SK-N-SH treated with all-trans-retinoic acid at 6 μM for 48 hours (cell line): Measurements from ENCODE around the gene SP5.

Source experiments
- ARNTL ChIP-seq: fragments of 450-650 bp; formaldehyde crosslinking; IDR thresholded peaks from 2 replicates; pipeline ENCODE4 v1.5.0; 2020; ENCODE audit warnings: low read depth, mild to moderate bottlenecking, moderate library complexity, borderline replicate concordance
- CREB5 ChIP-seq: fragments of 250-450 bp; sonication (Bioruptor Pico); IDR thresholded peaks from 2 replicates; pipeline ENCODE4 v1.5.1; 2020; ENCODE audit warnings: low read depth, mild to moderate bottlenecking, moderate library complexity
- CSDC2 ChIP-seq: fragments of 250-450 bp; sonication (Bioruptor Pico); IDR thresholded peaks from 2 replicates; pipeline ENCODE4 v1.5.0; 2020; ENCODE audit warnings: mild to moderate bottlenecking, moderate library complexity
- ESRRG ChIP-seq: fragments of 250-450 bp; sonication (Bioruptor Pico); IDR thresholded peaks from 2 replicates; pipeline ENCODE4 v1.6.1; 2021; ENCODE audit warnings: mild to moderate bottlenecking
- PATZ1 ChIP-seq: fragments of 250-450 bp; sonication (Bioruptor Pico); IDR thresholded peaks from 2 replicates; pipeline ENCODE4 v1.8.0; 2020; ENCODE audit warnings: mild to moderate bottlenecking, moderate library complexity, borderline replicate concordance
- PPARA ChIP-seq: fragments of 250-450 bp; sonication (Bioruptor Pico); IDR thresholded peaks from 2 replicates; pipeline ENCODE4 v1.5.0; 2020; ENCODE audit warnings: mild to moderate bottlenecking, borderline replicate concordance
- RARB ChIP-seq: fragments of 250-450 bp; sonication (Bioruptor Pico); IDR thresholded peaks from 2 replicates; pipeline ENCODE4 v1.8.0; 2021; ENCODE audit warnings: mild to moderate bottlenecking, moderate library complexity
- SNAI2 ChIP-seq: fragments of 250-450 bp; sonication (Bioruptor Pico); IDR thresholded peaks from 2 replicates; pipeline ENCODE4 v1.5.0; 2020; ENCODE audit warnings: mild to moderate bottlenecking, moderate library complexity
- TCF4 ChIP-seq: fragments of 250-450 bp; sonication (Bioruptor Pico); IDR thresholded peaks from 2 replicates; pipeline ENCODE4 v1.8.0; 2021; ENCODE audit warnings: mild to moderate bottlenecking, moderate library complexity, borderline replicate concordance
- ZC3H10 ChIP-seq: fragments of 250-450 bp; sonication (Bioruptor Pico); IDR thresholded peaks from 2 replicates; pipeline ENCODE4 v1.5.1; 2021; ENCODE audit warnings: mild to moderate bottlenecking, moderate library complexity
- ZFP3 ChIP-seq: fragments of 250-450 bp; sonication (Bioruptor Pico); IDR thresholded peaks from 2 replicates; pipeline ENCODE4 v1.5.0; 2020; ENCODE audit warnings: mild to moderate bottlenecking, moderate library complexity
- ZNF565 ChIP-seq: fragments of 450-650 bp; formaldehyde crosslinking; conservative IDR thresholded peaks from 2 replicates; pipeline ENCODE4 v1.5.0; 2020; ENCODE audit warnings: low read depth, mild to moderate bottlenecking, moderate library complexity
- TF ChIP-seq, protein P1 (sequence below): fragments of 250-450 bp; sonication (Bioruptor Pico); IDR thresholded peaks from 2 replicates; pipeline ENCODE4 v1.5.0; 2020; ENCODE audit warnings: mild to moderate bottlenecking, moderate library complexity
- TF ChIP-seq, protein P2 (sequence below): fragments of 250-450 bp; sonication (Bioruptor Pico); IDR thresholded peaks from 2 replicates; pipeline ENCODE4 v1.8.0; 2021; ENCODE audit warnings: low read depth, mild to moderate bottlenecking, moderate library complexity, borderline replicate concordance

GRCh38 chr2:170675701-170676100 lies 39.4 kb upstream of the SP5 start:
- TF ChIP-seq PPARA (CRISPR knock-in tag) (no peak), ESRRG (CRISPR knock-in tag) (no peak), PATZ1 (CRISPR knock-in tag) (no peak), ARNTL (CRISPR knock-in tag) (no peak), CREB5 (CRISPR knock-in tag) (no peak), ZFP3 (no peak), SNAI2 (no peak), ZC3H10 (CRISPR knock-in tag) (no peak), RARB (no peak), CSDC2 (CRISPR knock-in tag) (no peak), ZNF565 (CRISPR knock-in tag) (no peak), TCF4 (CRISPR knock-in tag) (no peak)
- TF ChIP-seq, protein P1, sequence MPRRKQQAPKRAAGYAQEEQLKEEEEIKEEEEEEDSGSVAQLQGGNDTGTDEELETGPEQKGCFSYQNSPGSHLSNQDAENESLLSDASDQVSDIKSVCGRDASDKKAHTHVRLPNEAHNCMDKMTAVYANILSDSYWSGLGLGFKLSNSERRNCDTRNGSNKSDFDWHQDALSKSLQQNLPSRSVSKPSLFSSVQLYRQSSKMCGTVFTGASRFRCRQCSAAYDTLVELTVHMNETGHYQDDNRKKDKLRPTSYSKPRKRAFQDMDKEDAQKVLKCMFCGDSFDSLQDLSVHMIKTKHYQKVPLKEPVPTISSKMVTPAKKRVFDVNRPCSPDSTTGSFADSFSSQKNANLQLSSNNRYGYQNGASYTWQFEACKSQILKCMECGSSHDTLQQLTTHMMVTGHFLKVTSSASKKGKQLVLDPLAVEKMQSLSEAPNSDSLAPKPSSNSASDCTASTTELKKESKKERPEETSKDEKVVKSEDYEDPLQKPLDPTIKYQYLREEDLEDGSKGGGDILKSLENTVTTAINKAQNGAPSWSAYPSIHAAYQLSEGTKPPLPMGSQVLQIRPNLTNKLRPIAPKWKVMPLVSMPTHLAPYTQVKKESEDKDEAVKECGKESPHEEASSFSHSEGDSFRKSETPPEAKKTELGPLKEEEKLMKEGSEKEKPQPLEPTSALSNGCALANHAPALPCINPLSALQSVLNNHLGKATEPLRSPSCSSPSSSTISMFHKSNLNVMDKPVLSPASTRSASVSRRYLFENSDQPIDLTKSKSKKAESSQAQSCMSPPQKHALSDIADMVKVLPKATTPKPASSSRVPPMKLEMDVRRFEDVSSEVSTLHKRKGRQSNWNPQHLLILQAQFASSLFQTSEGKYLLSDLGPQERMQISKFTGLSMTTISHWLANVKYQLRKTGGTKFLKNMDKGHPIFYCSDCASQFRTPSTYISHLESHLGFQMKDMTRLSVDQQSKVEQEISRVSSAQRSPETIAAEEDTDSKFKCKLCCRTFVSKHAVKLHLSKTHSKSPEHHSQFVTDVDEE (CRISPR knock-in tag): no peak
- TF ChIP-seq, protein P2, sequence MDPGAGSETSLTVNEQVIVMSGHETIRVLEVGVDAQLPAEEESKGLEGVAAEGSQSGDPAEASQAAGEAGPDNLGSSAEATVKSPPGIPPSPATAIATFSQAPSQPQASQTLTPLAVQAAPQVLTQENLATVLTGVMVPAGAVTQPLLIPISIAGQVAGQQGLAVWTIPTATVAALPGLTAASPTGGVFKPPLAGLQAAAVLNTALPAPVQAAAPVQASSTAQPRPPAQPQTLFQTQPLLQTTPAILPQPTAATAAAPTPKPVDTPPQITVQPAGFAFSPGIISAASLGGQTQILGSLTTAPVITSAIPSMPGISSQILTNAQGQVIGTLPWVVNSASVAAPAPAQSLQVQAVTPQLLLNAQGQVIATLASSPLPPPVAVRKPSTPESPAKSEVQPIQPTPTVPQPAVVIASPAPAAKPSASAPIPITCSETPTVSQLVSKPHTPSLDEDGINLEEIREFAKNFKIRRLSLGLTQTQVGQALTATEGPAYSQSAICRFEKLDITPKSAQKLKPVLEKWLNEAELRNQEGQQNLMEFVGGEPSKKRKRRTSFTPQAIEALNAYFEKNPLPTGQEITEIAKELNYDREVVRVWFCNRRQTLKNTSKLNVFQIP (CRISPR knock-in tag): no peak
